HepG2 (cell line): ENCODE results near the gene SIRPA.

Source experiments
- EZH2 ChIP-seq: conservative IDR thresholded peaks from 2 replicates; pipeline ENCODE4 v1.6.1; 2012; ENCODE audit warnings: mild to moderate bottlenecking, low read depth, low read length, moderate library complexity
- STAG1 ChIP-seq: sonication (generic); formaldehyde crosslinking; IDR thresholded peaks from 2 replicates; pipeline ENCODE4 v1.4.0; 2020; ENCODE audit warnings: missing genetic modification reagents
- TF ChIP-seq, protein P1 (sequence below): sonication (generic); formaldehyde crosslinking; IDR thresholded peaks from 2 replicates; pipeline ENCODE4 v1.4.0; 2020; ENCODE audit warnings: mild to moderate bottlenecking, low read depth, missing genetic modification reagents
- TF ChIP-seq, protein P2 (sequence below): IDR thresholded peaks from 2 replicates; pipeline ENCODE4 v1.6.1; 2016; ENCODE audit warnings: control low read depth

DNA sequence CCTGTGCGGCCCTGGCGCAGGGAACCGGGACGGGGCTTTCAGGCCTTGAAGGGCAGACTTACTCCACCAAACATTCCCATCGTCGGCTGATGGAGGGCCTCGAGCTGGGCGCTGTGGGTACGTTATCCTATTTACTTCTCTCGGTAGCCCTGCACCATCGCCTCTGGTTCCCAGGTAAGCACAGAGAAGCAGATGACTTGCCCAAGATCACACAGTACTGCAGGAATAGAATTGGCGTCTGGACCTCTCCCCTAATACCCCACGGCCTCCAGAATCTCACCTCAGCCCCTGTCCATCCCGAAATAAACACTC is 52.3 kb downstream of the SIRPA start:
- TF ChIP-seq STAG1 = no peak
- TF ChIP-seq, protein P1, sequence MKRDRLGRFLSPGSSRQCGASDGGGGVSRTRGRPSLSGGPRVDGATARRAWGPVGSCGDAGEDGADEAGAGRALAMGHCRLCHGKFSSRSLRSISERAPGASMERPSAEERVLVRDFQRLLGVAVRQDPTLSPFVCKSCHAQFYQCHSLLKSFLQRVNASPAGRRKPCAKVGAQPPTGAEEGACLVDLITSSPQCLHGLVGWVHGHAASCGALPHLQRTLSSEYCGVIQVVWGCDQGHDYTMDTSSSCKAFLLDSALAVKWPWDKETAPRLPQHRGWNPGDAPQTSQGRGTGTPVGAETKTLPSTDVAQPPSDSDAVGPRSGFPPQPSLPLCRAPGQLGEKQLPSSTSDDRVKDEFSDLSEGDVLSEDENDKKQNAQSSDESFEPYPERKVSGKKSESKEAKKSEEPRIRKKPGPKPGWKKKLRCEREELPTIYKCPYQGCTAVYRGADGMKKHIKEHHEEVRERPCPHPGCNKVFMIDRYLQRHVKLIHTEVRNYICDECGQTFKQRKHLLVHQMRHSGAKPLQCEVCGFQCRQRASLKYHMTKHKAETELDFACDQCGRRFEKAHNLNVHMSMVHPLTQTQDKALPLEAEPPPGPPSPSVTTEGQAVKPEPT (CRISPR knock-in tag) = no peak
- TF ChIP-seq, protein P2, sequence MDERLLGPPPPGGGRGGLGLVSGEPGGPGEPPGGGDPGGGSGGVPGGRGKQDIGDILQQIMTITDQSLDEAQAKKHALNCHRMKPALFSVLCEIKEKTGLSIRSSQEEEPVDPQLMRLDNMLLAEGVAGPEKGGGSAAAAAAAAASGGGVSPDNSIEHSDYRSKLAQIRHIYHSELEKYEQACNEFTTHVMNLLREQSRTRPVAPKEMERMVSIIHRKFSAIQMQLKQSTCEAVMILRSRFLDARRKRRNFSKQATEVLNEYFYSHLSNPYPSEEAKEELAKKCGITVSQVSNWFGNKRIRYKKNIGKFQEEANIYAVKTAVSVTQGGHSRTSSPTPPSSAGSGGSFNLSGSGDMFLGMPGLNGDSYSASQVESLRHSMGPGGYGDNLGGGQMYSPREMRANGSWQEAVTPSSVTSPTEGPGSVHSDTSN = no peak
- no peak for TF ChIP-seq EZH2
